Measurements from ENCODE around the gene NEURL4. TPM values are rescaled to one million over a fixed set of nuclear protein-coding genes. Genes with fewer than 3 reads are reported as not detected.
"Not testable (repeated sequence)": the region's sequence is repeated elsewhere in the genome, so short reads cannot be mapped to it uniquely, and the experiment has no call there.

The NEURL4 gene
- 100 to 1,000 TPM in 1 of 4 donors, 10 to 100 TPM in 3; 27.8 to 109 (median 35.0) TPM for total RNA-seq

DNA sequence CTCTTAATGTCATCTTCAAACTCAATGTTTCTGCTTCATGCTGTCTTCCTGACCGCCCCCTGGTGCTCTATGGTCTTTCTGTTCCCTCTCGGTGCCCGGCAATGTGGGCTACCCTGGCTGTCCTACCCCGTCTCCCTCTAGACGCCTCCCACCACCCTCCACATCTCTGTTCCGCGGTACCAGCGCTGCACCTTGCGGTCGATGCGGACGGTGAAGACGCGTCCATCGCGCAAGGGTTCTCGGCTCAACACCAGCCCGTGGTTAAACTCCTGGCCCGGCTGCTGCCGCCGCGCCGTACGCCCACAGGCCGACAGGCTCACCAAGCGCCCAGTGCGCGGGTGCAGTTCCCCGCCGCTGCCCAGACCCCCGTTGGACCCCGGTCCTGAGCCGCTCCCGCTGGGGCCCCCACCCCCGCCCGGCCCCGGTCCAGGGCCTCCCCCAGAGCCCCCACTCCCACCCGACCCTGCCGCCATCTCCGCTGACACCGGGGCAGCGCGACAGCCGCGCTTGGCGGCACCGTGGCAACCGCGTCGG, at the start of gene NEURL4:
TSS of gene NEURL4 (minus strand) at position 496 of the 534 bp plus-strand sequence. CDS start at position 473, 23 bp downstream.
- Histone ChIP-seq H3K36me3 (peaks cover 0 to under 1% (median 0%) of the 10 kb centered on the region in 4 donors), H3K4me1 (peaks cover 7 to 21% (median 14%) of the 10 kb centered on the region in 4 donors), H3K27me3 (no peaks in the 10 kb centered on the region), H3K27ac (peak within 1 kb of the TSS; percentile 90 to 95 (median 92)), H3K4me3 (peak within 1 kb of the TSS; percentile 63 to 89 (median 77)), H3K9me3 (no peaks in the 10 kb centered on the region)
- DNase-seq = no peak
- intact Hi-C loops (cut with DNase I; ENCODE audit: low total_unique reads) = no loop called here
- WGBS, 2 donors (ENCODE audit: low coverage in 1 of 2) = 0% methylated on average over 4 to 36 of the region's 50 CpGs
- TF ChIP-seq EP300 (IDR thresholded peaks at IDR 0.05; ENCODE audit: low read depth) (no peak), POLR2AphosphoS5 (IDR thresholded peaks at IDR 0.05) (no peak), POLR2A (IDR thresholded peaks at IDR 0.05) (no peak)
- TF ChIP-seq, protein P1, sequence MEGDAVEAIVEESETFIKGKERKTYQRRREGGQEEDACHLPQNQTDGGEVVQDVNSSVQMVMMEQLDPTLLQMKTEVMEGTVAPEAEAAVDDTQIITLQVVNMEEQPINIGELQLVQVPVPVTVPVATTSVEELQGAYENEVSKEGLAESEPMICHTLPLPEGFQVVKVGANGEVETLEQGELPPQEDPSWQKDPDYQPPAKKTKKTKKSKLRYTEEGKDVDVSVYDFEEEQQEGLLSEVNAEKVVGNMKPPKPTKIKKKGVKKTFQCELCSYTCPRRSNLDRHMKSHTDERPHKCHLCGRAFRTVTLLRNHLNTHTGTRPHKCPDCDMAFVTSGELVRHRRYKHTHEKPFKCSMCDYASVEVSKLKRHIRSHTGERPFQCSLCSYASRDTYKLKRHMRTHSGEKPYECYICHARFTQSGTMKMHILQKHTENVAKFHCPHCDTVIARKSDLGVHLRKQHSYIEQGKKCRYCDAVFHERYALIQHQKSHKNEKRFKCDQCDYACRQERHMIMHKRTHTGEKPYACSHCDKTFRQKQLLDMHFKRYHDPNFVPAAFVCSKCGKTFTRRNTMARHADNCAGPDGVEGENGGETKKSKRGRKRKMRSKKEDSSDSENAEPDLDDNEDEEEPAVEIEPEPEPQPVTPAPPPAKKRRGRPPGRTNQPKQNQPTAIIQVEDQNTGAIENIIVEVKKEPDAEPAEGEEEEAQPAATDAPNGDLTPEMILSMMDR (IDR thresholded peaks at IDR 0.05) = no peak
- in situ Hi-C loops (cut with MboI; ENCODE audit: low pct_ligation_motif_present in 1 of 4, low pct_unique_long_range_greater_than_20kb in 1 of 4, low sequenced_read_pairs in 3 of 4) = loop anchor here in 1 of 4 donors (25.0 kb wide), 1 partner anchor 292 kb away; the partner anchor contains the start of genes SLC16A11 and SLC16A13

- in situ Hi-C loops (cut with MboI; ENCODE audit: low pct_ligation_motif_present in 1 of 4, low pct_unique_long_range_greater_than_20kb in 1 of 4, low sequenced_read_pairs in 3 of 4) = no loop called here
- Histone ChIP-seq H3K27ac (no peak overlapping the region), H3K4me1 (no peaks in the 10 kb centered on the region), H3K36me3 (no peaks in the 10 kb centered on the region), H3K4me3 (no peak overlapping the region), H3K9me3 (no peaks in the 10 kb centered on the region), H3K27me3 (no peaks in the 10 kb centered on the region)
- DNase-seq = no peak
- intact Hi-C loops (cut with DNase I; ENCODE audit: low total_unique reads) = no loop called here
- WGBS, 2 donors (ENCODE audit: low coverage in 1 of 2) = 85 to 100% methylated on average over 1 to 2 of the region's 2 CpGs
- TF ChIP-seq POLR2AphosphoS5 (IDR thresholded peaks at IDR 0.05) (no peak), POLR2A (IDR thresholded peaks at IDR 0.05) (no peak), EP300 (IDR thresholded peaks at IDR 0.05; ENCODE audit: low read depth) (no peak)
- TF ChIP-seq, protein P1 (IDR thresholded peaks at IDR 0.05) = no peak
These were observed 45.2 kb upstream of the NEURL4 start for GRCh38 chr17:7374353-7374752.

DNA sequence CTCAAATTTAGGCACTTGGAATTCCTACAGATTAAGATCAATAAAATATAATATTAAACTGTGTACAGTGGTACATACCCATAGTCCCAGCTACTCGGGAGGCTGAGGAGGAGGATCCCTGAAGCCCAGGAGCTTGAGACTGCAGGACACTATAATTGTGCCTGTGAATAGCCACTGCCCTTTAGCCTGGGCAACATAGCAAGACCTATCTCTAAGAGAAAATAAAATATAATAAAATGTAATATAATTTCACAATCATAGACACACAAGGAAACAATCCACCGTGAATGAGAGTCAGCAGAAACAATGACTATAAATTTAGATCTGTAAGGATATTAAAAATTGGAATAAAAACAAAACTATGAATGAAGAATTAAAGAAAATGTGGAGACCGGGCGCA, 41.7 kb upstream of the NEURL4 start:
- H3K9me3 ChIP-seq = no peaks in the 10 kb centered on the region
- H3K27ac ChIP-seq = no peak overlapping the region
- H3K27me3 ChIP-seq = no peaks in the 10 kb centered on the region
- no peaks in the 10 kb centered on the region for H3K4me1 ChIP-seq
- H3K4me3 ChIP-seq = no peak overlapping the region
- intact Hi-C loops (cut with DNase I; ENCODE audit: low total_unique reads) (no loop called here), in situ Hi-C loops (cut with MboI; ENCODE audit: low pct_ligation_motif_present in 1 of 4, low pct_unique_long_range_greater_than_20kb in 1 of 4, low sequenced_read_pairs in 3 of 4) (no loop called here)
- TF ChIP-seq EP300 (IDR thresholded peaks at IDR 0.05; ENCODE audit: low read depth) (no peak), POLR2AphosphoS5 (IDR thresholded peaks at IDR 0.05) (no peak)
- TF ChIP-seq, protein P1 (IDR thresholded peaks at IDR 0.05) = no peak
- H3K36me3 ChIP-seq = no peaks in the 10 kb centered on the region
- 36 to 73% methylated on average over 2 to 4 of the region's 4 CpGs for WGBS, 2 donors (ENCODE audit: low coverage in 1 of 2)
- no peak for DNase-seq

DNA sequence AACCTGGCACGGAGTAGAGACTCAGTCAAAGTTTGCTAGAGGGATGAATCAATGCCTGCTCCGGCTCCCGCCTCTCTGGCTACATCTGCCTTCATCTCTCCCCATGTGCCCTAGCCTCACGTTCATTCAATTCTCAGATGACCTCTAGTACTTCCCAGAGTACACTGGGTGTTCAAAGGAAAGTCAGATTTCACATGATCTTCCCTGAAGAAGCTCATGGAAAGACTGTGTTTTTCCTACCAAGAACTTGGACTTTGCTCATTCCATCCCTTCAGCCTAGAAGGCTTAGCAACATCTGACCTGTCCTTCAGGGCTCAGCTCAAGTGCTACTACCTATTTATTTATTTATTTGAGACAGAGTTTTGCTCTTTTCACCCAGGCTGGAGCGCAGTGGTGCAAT, 40.7 kb upstream of the NEURL4 start:
- 88 to 100% methylated on average over 1 to 5 of the region's 5 CpGs for WGBS, 2 donors (ENCODE audit: low coverage in 1 of 2)
- H3K4me3 ChIP-seq = no peak overlapping the region
- TF ChIP-seq POLR2AphosphoS5 (IDR thresholded peaks at IDR 0.05) = no peak
- TF ChIP-seq EP300 (IDR thresholded peaks at IDR 0.05; ENCODE audit: low read depth) = no peak
- no peak for TF ChIP-seq POLR2A (IDR thresholded peaks at IDR 0.05)
- TF ChIP-seq, protein P1 (IDR thresholded peaks at IDR 0.05) = no peak
- no peaks in the 10 kb centered on the region for H3K36me3 ChIP-seq
- H3K4me1 ChIP-seq = no peaks in the 10 kb centered on the region
- in situ Hi-C loops (cut with MboI; ENCODE audit: low pct_ligation_motif_present in 1 of 4, low pct_unique_long_range_greater_than_20kb in 1 of 4, low sequenced_read_pairs in 3 of 4) = loop anchor here in 1 of 4 donors (10.0 kb wide), 1 partner anchor 65 kb away; the partner anchor contains the start of genes FGF11 and TMEM102
- no peak for DNase-seq
- H3K27me3 ChIP-seq = no peaks in the 10 kb centered on the region
- intact Hi-C loops (cut with DNase I; ENCODE audit: low total_unique reads) = no loop called here
- no peak overlapping the region for H3K27ac ChIP-seq
- H3K9me3 ChIP-seq = no peaks in the 10 kb centered on the region

DNA sequence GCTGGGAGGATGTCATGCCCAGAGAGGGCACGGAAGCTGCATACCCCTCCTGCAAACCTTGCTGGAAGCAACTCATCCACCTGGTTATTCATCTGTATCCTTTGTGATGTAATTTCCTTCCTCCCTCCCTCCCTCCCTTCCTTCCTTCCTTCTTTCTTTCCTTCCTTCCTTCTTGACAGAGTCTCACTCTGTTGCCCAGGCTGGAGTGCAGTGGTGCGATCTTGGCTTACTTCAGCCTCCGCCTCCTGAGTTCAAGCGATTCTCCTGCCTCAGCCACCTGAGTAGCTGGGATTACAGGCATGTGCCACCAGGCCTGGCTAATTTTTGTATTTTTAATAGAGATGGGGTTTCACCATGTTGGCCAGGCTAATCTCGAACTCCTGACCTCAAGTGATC, 39.5 kb upstream of the NEURL4 start:
- H3K4me1 ChIP-seq; DNase-seq; H3K36me3 ChIP-seq; H3K27ac ChIP-seq; H3K27me3 ChIP-seq; H3K9me3 ChIP-seq; H3K4me3 ChIP-seq; intact Hi-C loops (cut with DNase I; ENCODE audit: low total_unique reads): not testable (repeated sequence)
- WGBS, 2 donors (ENCODE audit: low coverage in 1 of 2) = 82% methylated on average over 5 of the region's 5 CpGs
- in situ Hi-C loops (cut with MboI; ENCODE audit: low pct_ligation_motif_present in 1 of 4, low pct_unique_long_range_greater_than_20kb in 1 of 4, low sequenced_read_pairs in 3 of 4) = loop anchor here in 1 of 4 donors (10.0 kb wide), 1 partner anchor 66 kb away; the partner anchor contains the start of genes FGF11 and TMEM102
